ENCODE data around the gene TAS1R2.
"Not testable (repeated sequence)": the region's sequence is repeated elsewhere in the genome, so short reads cannot be mapped to it uniquely, and the experiment has no call there.

The TAS1R2 gene

GRCh38 chr1:18872071-18872611, 12.7 kb upstream of the TAS1R2 start:
- Histone ChIP-seq H3K4me3 (replicated peaks; ENCODE audit: insufficient read depth, low read length) (no peak overlapping the region), H3K27ac (replicated peaks) (no peak overlapping the region), H3K27me3 (ENCODE audit: insufficient read depth, poor library complexity, severe bottlenecking) (no peaks in the 10 kb centered on the region)
- TF ChIP-seq CTCF (IDR thresholded peaks at IDR 0.05; ENCODE audit: insufficient read depth, low read length), result no peak
- no peak for TF ChIP-seq REST (IDR thresholded peaks at IDR 0.05; ENCODE audit: insufficient replicate concordance, low read depth)
- no peak for TF ChIP-seq POLR2AphosphoS5 (IDR thresholded peaks at IDR 0.05; ENCODE audit: low read depth)
- TF ChIP-seq SPI1 (IDR thresholded peaks at IDR 0.05; ENCODE audit: borderline replicate concordance, low read depth), result no peak
- TF ChIP-seq GABPA (IDR thresholded peaks at IDR 0.05; ENCODE audit: low read depth), result no peak
- DNase-seq (ENCODE audit: low read depth in 1 of 2, low spot score in 1 of 2), result no peak

GRCh38 chr1:18871401-18872070, 12.1 kb upstream of the TAS1R2 start:
- DNase-seq (ENCODE audit: low read depth in 1 of 2, low spot score in 1 of 2), result no peak
- no peak overlapping the region for H3K4me3 ChIP-seq (replicated peaks; ENCODE audit: insufficient read depth, low read length)
- peaks cover 3% of the 10 kb centered on the region for H3K27me3 ChIP-seq (ENCODE audit: insufficient read depth, poor library complexity, severe bottlenecking)
- no peak overlapping the region for H3K27ac ChIP-seq (replicated peaks)
- TF ChIP-seq CTCF (IDR thresholded peaks at IDR 0.05; ENCODE audit: insufficient read depth, low read length), result no peak
- no peak for TF ChIP-seq SPI1 (IDR thresholded peaks at IDR 0.05; ENCODE audit: borderline replicate concordance, low read depth)
- no peak for TF ChIP-seq REST (IDR thresholded peaks at IDR 0.05; ENCODE audit: insufficient replicate concordance, low read depth)
- no peak for TF ChIP-seq GABPA (IDR thresholded peaks at IDR 0.05; ENCODE audit: low read depth)
- no peak for TF ChIP-seq POLR2AphosphoS5 (IDR thresholded peaks at IDR 0.05; ENCODE audit: low read depth)

GRCh38 chr1:18870957-18871356, 11.5 kb upstream of the TAS1R2 start:
- DNase-seq (ENCODE audit: low read depth in 1 of 2, low spot score in 1 of 2), result no peak
- Histone ChIP-seq H3K27me3 (ENCODE audit: insufficient read depth, poor library complexity, severe bottlenecking) (peaks cover 3% of the 10 kb centered on the region), H3K4me3 (replicated peaks; ENCODE audit: insufficient read depth, low read length) (no peak overlapping the region), H3K27ac (replicated peaks) (no peak overlapping the region)
- no peak for TF ChIP-seq SPI1 (IDR thresholded peaks at IDR 0.05; ENCODE audit: borderline replicate concordance, low read depth)
- TF ChIP-seq GABPA (IDR thresholded peaks at IDR 0.05; ENCODE audit: low read depth), result no peak
- TF ChIP-seq REST (IDR thresholded peaks at IDR 0.05; ENCODE audit: insufficient replicate concordance, low read depth), result no peak
- no peak for TF ChIP-seq CTCF (IDR thresholded peaks at IDR 0.05; ENCODE audit: insufficient read depth, low read length)
- TF ChIP-seq POLR2AphosphoS5 (IDR thresholded peaks at IDR 0.05; ENCODE audit: low read depth), result no peak

GRCh38 chr1:18870595-18870865, 11.1 kb upstream of the TAS1R2 start:
- DNase-seq (ENCODE audit: low read depth in 1 of 2, low spot score in 1 of 2); H3K4me3 ChIP-seq (replicated peaks; ENCODE audit: insufficient read depth, low read length); H3K27ac ChIP-seq (replicated peaks); H3K27me3 ChIP-seq (ENCODE audit: insufficient read depth, poor library complexity, severe bottlenecking): not testable (repeated sequence)

Measured in HL-60 (cell line).